GM23338 (cell line): ENCODE results near the gene GOLGA6L2.

Source experiments
- CREB1 ChIP-seq: fragments of 250-450 bp; sonication (Bioruptor Pico); IDR thresholded peaks from 2 replicates; pipeline ENCODE4 v1.5.0; 2020; ENCODE audit warnings: low read depth, mild to moderate bottlenecking, moderate library complexity
- CTCF ChIP-seq, 2 experiments: fragments of 200-600 bp in 1 of 2; sonication (generic) in 1 of 2; conservative IDR thresholded peaks; 2 replicates each; pipeline versions ENCODE4 v1.5.1 to v1.6.1; 2016 to 2017; ENCODE audit warnings: antibody characterized with exemption in 2 of 2, low read depth in 2 of 2, mild to moderate bottlenecking in 2 of 2, moderate library complexity in 1 of 2
- EZH2 ChIP-seq: fragments of 200-600 bp; sonication (generic); IDR thresholded peaks from one replicate; pipeline ENCODE4 v1.8.0; 2017; ENCODE audit warnings: antibody characterized with exemption, mild to moderate bottlenecking, low read depth; ENCODE audit not compliant: unreplicated experiment
- EZH2phosphoT487 ChIP-seq: fragments of 200-600 bp; sonication (generic); IDR thresholded peaks from one replicate; pipeline ENCODE4 v1.8.1; 2018; ENCODE audit warnings: antibody characterized with exemption; ENCODE audit not compliant: unreplicated experiment
- REST ChIP-seq: IDR thresholded peaks from one replicate; pipeline ENCODE4 v1.6.1; 2018; ENCODE audit warnings: antibody characterized with exemption; ENCODE audit not compliant: unreplicated experiment

- TF ChIP-seq EZH2: no peak
- TF ChIP-seq CTCF (conservative IDR thresholded peaks at IDR 0.05; ENCODE audit: low read depth in 2 of 2): no peak
- TF ChIP-seq CREB1: no peak
- TF ChIP-seq REST: no peak
- no peak for TF ChIP-seq EZH2phosphoT487
These were observed 24.7 kb downstream of the GOLGA6L2 start for GRCh38 chr15:23422099-23422945.
